Endothelial cell of umbilical vein (primary cell): ENCODE data around the gene PPP6R1.

ENCODE experiments used
- GATA2 ChIP-seq: IDR thresholded peaks from 2 replicates; pipeline ENCODE4 v1.7.0; 2011; ENCODE audit warnings: low read depth, mild to moderate bottlenecking, moderate library complexity, mixed read lengths, low read length; ENCODE audit not compliant: insufficient read length, insufficient read depth
- MYC ChIP-seq: IDR thresholded peaks from one replicate; pipeline ENCODE4 v1.6.1; 2011; ENCODE audit warnings: mild to moderate bottlenecking, low read depth, low read length
- POLR2A ChIP-seq: IDR thresholded peaks from 2 replicates; pipeline ENCODE4 v1.6.1; 2012; ENCODE audit warnings: low read depth, mild to moderate bottlenecking, control low read depth, low read length
- POLR2AphosphoS5 ChIP-seq: IDR thresholded peaks from 2 replicates; pipeline ENCODE4 v1.6.1; 2012; ENCODE audit warnings: low read depth, mild to moderate bottlenecking, control low read depth, low read length, moderate library complexity; ENCODE audit not compliant: insufficient read depth
- TF ChIP-seq, protein P1 (sequence below), 2 donors: IDR thresholded peaks; 1 replicate in 1 of 2; 2 replicates in 1 of 2; pipeline ENCODE4 v1.5.1; 2011; ENCODE audit warnings: low read length in 2 of 2, mild to moderate bottlenecking in 2 of 2, moderate library complexity in 2 of 2, control low read depth in 1 of 2, inconsistent platforms in 1 of 2, low read depth in 1 of 2; ENCODE audit not compliant: insufficient read depth in 1 of 2; ENCODE audit errors: extremely low read depth in 1 of 2
- TF ChIP-seq, protein P2 (sequence below): IDR thresholded peaks from 2 replicates; pipeline ENCODE4 v1.6.1; 2011; ENCODE audit not compliant: insufficient read depth, insufficient read length

DNA sequence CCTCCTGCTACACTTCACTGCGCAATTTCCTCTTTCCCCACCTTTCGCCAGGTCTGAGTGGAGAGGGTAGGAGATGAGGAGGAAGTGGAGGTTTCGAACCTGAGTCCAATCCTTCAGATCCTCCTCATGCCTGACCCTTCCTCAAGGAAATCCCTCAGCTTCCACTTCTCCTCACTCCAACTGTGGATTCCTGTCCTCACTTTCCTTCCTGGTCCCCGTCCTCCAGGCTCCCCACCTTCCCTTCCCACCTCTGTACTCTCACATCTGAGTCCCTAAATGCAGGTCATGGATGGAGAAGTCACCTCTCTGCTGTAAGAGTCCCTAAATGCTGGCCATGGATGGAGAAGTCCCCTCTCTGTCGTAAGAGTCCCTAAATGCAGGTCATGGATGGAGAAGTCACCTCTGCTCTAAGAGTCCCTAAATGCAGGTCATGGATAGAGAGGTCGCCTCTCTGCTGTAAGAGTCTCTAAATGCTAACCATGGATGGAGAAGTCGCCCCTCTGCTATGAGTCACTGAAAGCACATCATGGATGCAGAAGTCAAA, 33.3 kb downstream of the PPP6R1 start:
- TF ChIP-seq, protein P1, sequence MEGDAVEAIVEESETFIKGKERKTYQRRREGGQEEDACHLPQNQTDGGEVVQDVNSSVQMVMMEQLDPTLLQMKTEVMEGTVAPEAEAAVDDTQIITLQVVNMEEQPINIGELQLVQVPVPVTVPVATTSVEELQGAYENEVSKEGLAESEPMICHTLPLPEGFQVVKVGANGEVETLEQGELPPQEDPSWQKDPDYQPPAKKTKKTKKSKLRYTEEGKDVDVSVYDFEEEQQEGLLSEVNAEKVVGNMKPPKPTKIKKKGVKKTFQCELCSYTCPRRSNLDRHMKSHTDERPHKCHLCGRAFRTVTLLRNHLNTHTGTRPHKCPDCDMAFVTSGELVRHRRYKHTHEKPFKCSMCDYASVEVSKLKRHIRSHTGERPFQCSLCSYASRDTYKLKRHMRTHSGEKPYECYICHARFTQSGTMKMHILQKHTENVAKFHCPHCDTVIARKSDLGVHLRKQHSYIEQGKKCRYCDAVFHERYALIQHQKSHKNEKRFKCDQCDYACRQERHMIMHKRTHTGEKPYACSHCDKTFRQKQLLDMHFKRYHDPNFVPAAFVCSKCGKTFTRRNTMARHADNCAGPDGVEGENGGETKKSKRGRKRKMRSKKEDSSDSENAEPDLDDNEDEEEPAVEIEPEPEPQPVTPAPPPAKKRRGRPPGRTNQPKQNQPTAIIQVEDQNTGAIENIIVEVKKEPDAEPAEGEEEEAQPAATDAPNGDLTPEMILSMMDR (IDR thresholded peaks at IDR 0.05; ENCODE audit: extremely low read depth in 1 of 2, insufficient read depth in 1 of 2, low read depth in 1 of 2, low read length in 2 of 2) = no peak
- TF ChIP-seq POLR2AphosphoS5 (no peak), GATA2 (no peak), POLR2A (no peak), MYC (no peak)
- TF ChIP-seq, protein P2, sequence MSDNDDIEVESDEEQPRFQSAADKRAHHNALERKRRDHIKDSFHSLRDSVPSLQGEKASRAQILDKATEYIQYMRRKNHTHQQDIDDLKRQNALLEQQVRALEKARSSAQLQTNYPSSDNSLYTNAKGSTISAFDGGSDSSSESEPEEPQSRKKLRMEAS = no peak
